B cell (primary cell): ENCODE measurements around the gene EP300. TPM values are rescaled to one million over a fixed set of nuclear protein-coding genes. Genes with fewer than 3 reads are reported as not detected.

Experiments used
- ATAC-seq: fragments of 200-7000 bp; cut with Tn5 transposase; one replicate; pipeline ENCODE4 v1.10.0; 2021; ENCODE audit warnings: low read depth, mild to moderate bottlenecking, moderate number of reproducible peaks, moderate library complexity
- CTCF ChIA-PET: fragments of 350-600 bp; sonication (Branson Sonifier 250); formaldehyde crosslinking; loops from one replicate; lab custom pipeline; 2021; ENCODE audit warnings: antibody characterized with exemption, inconsistent platforms; lab: Charles Lee
- POLR2A ChIA-PET: fragments of 350-600 bp; sonication (Branson Sonifier 250); formaldehyde crosslinking; loops from one replicate; lab custom pipeline; 2021; ENCODE audit warnings: antibody characterized with exemption; lab: Charles Lee
- DNase-seq: peaks from one replicate; pipeline ENCODE4 v3.0.0; 2013
- H2AFZ ChIP-seq: 2 replicates; pipeline ENCODE4 v1.6.1; 2012; ENCODE audit warnings: mild to moderate bottlenecking, low read depth, low read length; ENCODE audit not compliant: insufficient read depth, poor library complexity, severe bottlenecking
- H3K27ac ChIP-seq, 2 donors: 1 replicate in 1 of 2; 2 replicates in 1 of 2; pipeline ENCODE4 v1.5.1; 2012 to 2013; ENCODE audit warnings: low read length in 2 of 2, mild to moderate bottlenecking in 2 of 2, moderate library complexity in 1 of 2
- H3K27me3 ChIP-seq, 4 experiments: fragments of 200-600 bp in 1 of 4; sonication (generic) in 1 of 4; replicated peaks in 1 of 4; 1 replicate in 2 of 4; 2 replicates in 2 of 4; pipeline versions ENCODE4 v1.6.1 to v1.7.0; 2013 to 2016; ENCODE audit warnings: low read length in 3 of 4, mild to moderate bottlenecking in 2 of 4, mixed read lengths in 1 of 4, moderate library complexity in 1 of 4; ENCODE audit not compliant: insufficient read depth in 4 of 4, control insufficient read depth in 3 of 4; ENCODE audit errors: control extremely low read depth in 1 of 4
- H3K36me3 ChIP-seq, 2 experiments: replicated peaks in 1 of 2; 1 replicate in 1 of 2; 2 replicates in 1 of 2; pipeline versions ENCODE4 v1.6.1 to v1.7.1; 2013; ENCODE audit warnings: low read length in 1 of 2; ENCODE audit not compliant: insufficient read depth in 2 of 2, control insufficient read depth in 1 of 2; ENCODE audit errors: control extremely low read depth in 1 of 2, extremely low read depth in 1 of 2
- H3K4me1 ChIP-seq, 2 donors: fragments of 200-600 bp in 1 of 2; sonication (generic) in 1 of 2; 1 replicate in 1 of 2; 2 replicates in 1 of 2; pipeline versions ENCODE4 v1.5.1 to v1.6.1; 2013 to 2017; ENCODE audit warnings: low read length in 2 of 2; ENCODE audit not compliant: control insufficient read depth in 2 of 2, insufficient read depth in 2 of 2
- H3K4me2 ChIP-seq: replicated peaks from 2 replicates; pipeline ENCODE3; 2012; ENCODE audit warnings: mild to moderate bottlenecking, low read depth, low read length; ENCODE audit not compliant: poor library complexity, severe bottlenecking
- H3K4me3 ChIP-seq, 5 experiments: fragments of 200-600 bp in 1 of 5; sonication (generic) in 1 of 5; 1 replicate in 3 of 5; 2 replicates in 2 of 5; pipeline versions ENCODE4 v1.5.1 to v1.7.0; 2011 to 2016; ENCODE audit warnings: low read length in 4 of 5, mild to moderate bottlenecking in 4 of 5, low read depth in 2 of 5, control low read depth in 1 of 5, moderate library complexity in 1 of 5; ENCODE audit not compliant: insufficient read depth in 1 of 5; ENCODE audit errors: control extremely low read depth in 1 of 5, extremely low read depth in 1 of 5
- H3K79me2 ChIP-seq: fragments of 200-600 bp; sonication (generic); one replicate; pipeline ENCODE4 v1.6.0; 2016; ENCODE audit warnings: low read length; ENCODE audit not compliant: control insufficient read depth, insufficient read depth
- H3K9ac ChIP-seq: fragments of 200-600 bp; sonication (generic); 2 replicates; pipeline ENCODE4 v1.6.1; 2017; ENCODE audit warnings: mild to moderate bottlenecking, low read length, moderate library complexity
- H3K9me3 ChIP-seq, 3 donors: one replicate each; pipeline versions ENCODE4 v1.6.1 to v1.7.1; 2013; ENCODE audit warnings: low read length in 2 of 3; ENCODE audit not compliant: control insufficient read depth in 2 of 3, insufficient read depth in 1 of 3; ENCODE audit errors: control extremely low read depth in 1 of 3
- H4K20me1 ChIP-seq: 2 replicates; pipeline ENCODE4 v1.6.0; 2012; ENCODE audit warnings: mild to moderate bottlenecking, low read length; ENCODE audit not compliant: insufficient read depth, control insufficient read depth, poor library complexity, severe bottlenecking
- H3K27ac Mint-ChIP-seq: one replicate; pipeline ENCODE4 v1.8.0; 2021; ENCODE audit warnings: mixed read lengths
- H3K27me3 Mint-ChIP-seq: one replicate; pipeline ENCODE4 v1.8.0; 2021; ENCODE audit warnings: mixed read lengths
- H3K4me1 Mint-ChIP-seq: one replicate; pipeline ENCODE4 v1.8.0; 2021; ENCODE audit warnings: mixed read lengths
- H3K4me3 Mint-ChIP-seq: one replicate; pipeline ENCODE4 v1.8.0; 2021; ENCODE audit warnings: mixed read lengths
- H3K9me3 Mint-ChIP-seq: one replicate; pipeline ENCODE4 v1.8.0; 2022; ENCODE audit warnings: mixed read lengths; ENCODE audit not compliant: insufficient read depth
- CTCF ChIP-seq: fragments of 200-600 bp; IDR thresholded peaks from one replicate; pipeline ENCODE4 v1.8.0; 2022; ENCODE audit warnings: antibody characterized with exemption, mild to moderate bottlenecking
- EZH2 ChIP-seq: IDR thresholded peaks from 2 replicates; pipeline ENCODE4 v1.6.1; 2012; ENCODE audit warnings: borderline replicate concordance, low read depth, mild to moderate bottlenecking, moderate library complexity, low read length; ENCODE audit not compliant: insufficient read depth, poor library complexity, severe bottlenecking
- WGBS: methylation state at CpG from one replicate; pipeline ENCODE4 v1.1.5; 2013; ENCODE audit warnings: missing lambda C conversion rate; ENCODE audit not compliant: insufficient coverage; 5-methylcytosine and 5-hydroxymethylcytosine counted together
- intact Hi-C: fragments of 100-400 bp; cut with micrococcal nuclease; formaldehyde crosslinking; loops from one replicate; pipeline ENCODE4 v1.10.0; 2022
- polyA plus RNA-seq: library from polyadenylated mRNA; depleted of rRNA; stranded (reverse); fragments of >200 nt; gene quantifications from 2 replicates; pipeline ENCODE4 v1.2.3, GENCODE V29; 2012
- total RNA-seq, 2 donors: library from RNA; stranded (reverse); fragments of 120-200 nt in 1 of 2; gene quantifications; 1 replicate in 1 of 2; 2 replicates in 1 of 2; pipeline versions ENCODE4 v1.2.3 to v1.2.4, GENCODE V29; 2013 to 2022

The EP300 gene
- total and polyA plus RNA-seq, 2 donors (not counting 1 experiment from before 2014, with no cell fraction given) = 73.3 to 185 TPM

DNA sequence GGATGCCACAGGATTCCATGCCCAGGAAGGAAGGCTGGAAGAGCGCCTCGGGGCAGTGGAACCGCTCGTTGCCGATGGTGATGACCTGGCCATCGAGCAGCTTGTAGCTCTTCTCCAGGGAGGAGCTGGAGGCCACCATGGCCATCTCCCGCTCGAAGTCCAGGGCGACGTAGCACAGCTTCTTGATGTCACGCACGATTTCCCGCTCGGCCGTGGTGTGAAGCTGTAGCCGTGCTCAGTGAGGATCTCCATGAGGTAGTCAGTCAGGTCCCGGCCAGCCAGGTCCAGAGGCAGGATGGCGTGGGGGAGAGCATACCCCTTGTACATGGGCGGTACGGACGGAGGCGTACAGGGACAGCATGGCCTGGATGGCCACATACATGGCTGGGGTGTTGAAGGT lies 17.9 kb upstream of the EP300 start:
- H3K27me3 Mint-ChIP-seq = no peaks in the 10 kb centered on the region
- Histone ChIP-seq H3K36me3 (no peaks in the 10 kb centered on the region), H3K4me2 (no peak overlapping the region), H3K4me3 (no peak overlapping the region), H3K27me3 (no peaks in the 10 kb centered on the region), H3K79me2 (peaks cover 3% of the 10 kb centered on the region), H3K9ac (no peak overlapping the region), H3K4me1 (peaks cover 27 to 29% of the 10 kb centered on the region in 2 donors), H3K27ac (no peak overlapping the region), H2AFZ (no peak overlapping the region), H4K20me1 (no peaks in the 10 kb centered on the region), H3K9me3 (no peaks in the 10 kb centered on the region)
- no peak for DNase-seq
- no peaks in the 10 kb centered on the region for H3K9me3 Mint-ChIP-seq
- CTCF ChIA-PET = no interaction called here
- H3K4me3 Mint-ChIP-seq = no peak overlapping the region
- TF ChIP-seq EZH2 (no peak), CTCF (no peak)
- H3K4me1 Mint-ChIP-seq = peaks cover 21% of the 10 kb centered on the region
- POLR2A ChIA-PET = no interaction called here
- intact Hi-C loops = no loop called here
- 96% methylated on average over 20 of the region's 22 CpGs for WGBS
- ATAC-seq = no peak
- H3K27ac Mint-ChIP-seq = no peak overlapping the region

- Histone ChIP-seq H3K9me3 (no peaks in the 10 kb centered on the region), H3K27me3 (no peaks in the 10 kb centered on the region), H3K4me3 (no peak overlapping the region), H3K79me2 (peaks cover 3% of the 10 kb centered on the region), H3K4me2 (no peak overlapping the region), H3K4me1 (peaks cover 22 to 27% of the 10 kb centered on the region in 2 donors), H2AFZ (no peak overlapping the region), H4K20me1 (no peaks in the 10 kb centered on the region), H3K27ac (no peak overlapping the region), H3K36me3 (no peaks in the 10 kb centered on the region), H3K9ac (no peak overlapping the region)
- ChIA-PET POLR2A (interaction anchor here (0.7 kb wide), 1 partner anchor 587 kb away, joined by 3 read pairs; no protein-coding TSS in a partner anchor), CTCF (no interaction called here)
- H3K4me3 Mint-ChIP-seq = no peak overlapping the region
- H3K27ac Mint-ChIP-seq = no peak overlapping the region
- WGBS = 94% methylated on average over 24 of the region's 26 CpGs
- intact Hi-C loops = no loop called here
- no peaks in the 10 kb centered on the region for H3K9me3 Mint-ChIP-seq
- TF ChIP-seq CTCF (no peak), EZH2 (no peak)
- DNase-seq = no peak
- no peak for ATAC-seq
- no peaks in the 10 kb centered on the region for H3K27me3 Mint-ChIP-seq
- peaks cover 20% of the 10 kb centered on the region for H3K4me1 Mint-ChIP-seq
Observed at GRCh38 chr22:41074941-41075710, 17.3 kb upstream of the EP300 start.
